ENCODE data around the gene BMAL1.
A peak's percentile ranks its signal among the peaks of the same experiment; 100 is the strongest.

BMAL1 gene

GRCh38 chr11:13343067-13343466 lies 65.5 kb downstream of the BMAL1 start:
- peak; percentile 66 for ATAC-seq (ENCODE audit: low read depth)
- Mint-ChIP-seq H3K36me3 (peaks cover 3% of the 10 kb centered on the region), H3K9me3 (no peaks in the 10 kb centered on the region), H3K4me1 (peaks cover 46% of the 10 kb centered on the region), H3K4me3 (no peak overlapping the region), H3K27me3 (no peaks in the 10 kb centered on the region), H3K27ac (no peak overlapping the region)
- DNase-seq (ENCODE audit: low spot score in 2 of 2) = no peak

DNA sequence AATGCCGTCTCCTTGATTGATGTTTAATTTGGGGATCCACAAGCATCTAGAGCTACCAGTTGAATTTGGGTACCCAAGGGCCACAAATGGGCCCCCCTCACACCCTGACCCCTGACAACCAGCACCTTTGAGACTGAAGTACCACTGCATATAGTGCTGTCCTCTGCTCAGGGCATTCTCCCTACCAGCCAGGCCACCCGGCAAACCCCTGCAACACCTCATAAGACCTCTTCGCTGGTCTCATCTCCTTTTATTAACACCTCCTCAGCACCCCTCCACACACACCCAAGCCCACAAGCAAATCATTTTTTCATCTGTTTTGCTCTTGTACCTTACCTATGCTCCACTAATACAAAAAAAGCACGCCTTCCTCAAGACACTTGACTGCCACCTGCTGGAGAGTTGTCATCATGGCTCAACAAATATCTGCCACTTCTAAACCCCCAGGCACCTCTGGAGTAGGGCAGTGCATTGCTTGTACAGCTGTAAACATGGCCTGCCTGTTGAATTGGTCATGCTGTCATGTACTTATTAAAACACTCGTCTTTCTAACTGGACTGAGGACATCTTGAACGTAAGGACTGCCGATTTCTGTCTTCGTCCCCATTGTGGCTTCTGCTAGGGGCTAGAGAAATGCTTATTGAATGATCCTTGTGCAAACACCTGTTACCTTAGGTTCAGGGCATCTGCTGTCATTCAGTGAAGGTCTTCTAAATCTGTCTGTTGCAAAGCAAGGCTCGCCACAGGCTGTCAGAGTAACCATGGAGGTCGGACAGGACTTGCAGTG lies 66.5 kb downstream of the BMAL1 start:
- no peaks in the 10 kb centered on the region for H3K27me3 Mint-ChIP-seq
- H3K36me3 Mint-ChIP-seq = peaks cover 3% of the 10 kb centered on the region
- no peak overlapping the region for H3K4me3 Mint-ChIP-seq
- DNase-seq (ENCODE audit: low spot score in 2 of 2) (peak; percentile 60 to 62), ATAC-seq (ENCODE audit: low read depth) (peak; percentile 63)
- H3K9me3 Mint-ChIP-seq = no peaks in the 10 kb centered on the region
- H3K27ac Mint-ChIP-seq = no peak overlapping the region
- H3K4me1 Mint-ChIP-seq = peaks cover 51% of the 10 kb centered on the region

GRCh38 chr11:13344818-13345217 lies 67.2 kb downstream of the BMAL1 start:
- Mint-ChIP-seq H3K9me3 (no peaks in the 10 kb centered on the region), H3K27ac (no peak overlapping the region), H3K27me3 (no peaks in the 10 kb centered on the region), H3K4me1 (peaks cover 44% of the 10 kb centered on the region), H3K36me3 (peaks cover 2% of the 10 kb centered on the region), H3K4me3 (no peak overlapping the region)
- ATAC-seq (ENCODE audit: low read depth) (no peak), DNase-seq (ENCODE audit: low spot score in 2 of 2) (no peak)

DNA sequence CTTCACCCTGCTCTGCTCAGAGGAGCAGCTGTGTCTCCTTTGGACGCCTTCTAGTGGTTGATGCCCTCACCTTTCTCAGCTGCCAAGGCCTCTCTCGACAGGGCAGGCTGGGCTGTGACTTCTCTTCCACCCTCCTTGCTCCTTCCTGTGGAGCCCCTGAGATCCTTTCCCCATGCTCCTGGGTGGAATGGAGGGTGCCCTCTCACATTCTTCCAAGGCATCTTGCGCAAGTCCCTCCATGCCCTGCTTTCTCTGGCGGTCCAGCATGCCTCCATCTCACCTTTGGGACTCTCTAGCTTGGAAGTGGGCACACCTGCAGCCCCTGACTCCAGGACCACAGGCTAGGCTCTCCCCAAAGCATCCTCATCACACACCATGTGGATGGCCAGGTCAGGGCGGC lies 68.9 kb downstream of the BMAL1 start:
- Mint-ChIP-seq H3K36me3 (peaks cover 9% of the 10 kb centered on the region), H3K9me3 (no peaks in the 10 kb centered on the region), H3K4me1 (peaks cover 31% of the 10 kb centered on the region), H3K27me3 (no peaks in the 10 kb centered on the region), H3K4me3 (no peak overlapping the region), H3K27ac (no peak overlapping the region)
- ATAC-seq (ENCODE audit: low read depth) (no peak), DNase-seq (ENCODE audit: low spot score in 2 of 2) (no peak)

DNA sequence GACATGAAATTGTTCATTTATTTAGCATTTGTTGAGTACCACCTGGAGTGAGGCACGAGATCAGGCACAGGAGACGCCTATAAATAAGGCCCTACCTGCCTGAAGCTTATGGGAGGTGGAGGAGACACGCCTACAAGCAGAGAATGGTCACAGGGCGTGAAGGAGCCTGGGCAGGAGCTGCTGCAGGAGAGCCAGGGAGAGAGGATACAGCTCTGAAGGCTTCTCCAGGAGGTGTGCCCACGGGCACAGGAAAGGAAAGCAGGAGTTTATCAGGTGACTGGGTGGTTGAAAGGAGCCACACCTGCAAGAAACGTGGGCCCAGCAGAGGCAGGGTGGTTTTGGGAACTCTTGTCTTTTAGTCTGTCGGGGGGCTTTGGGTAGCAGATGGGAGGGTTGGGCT lies 70.3 kb downstream of the BMAL1 start:
- ATAC-seq (ENCODE audit: low read depth) (no peak), DNase-seq (ENCODE audit: low spot score in 2 of 2) (no peak)
- Mint-ChIP-seq H3K36me3 (peaks cover 16% of the 10 kb centered on the region), H3K4me3 (peak overlapping the region; percentile 38), H3K4me1 (peaks cover 26% of the 10 kb centered on the region), H3K27me3 (no peaks in the 10 kb centered on the region), H3K9me3 (no peaks in the 10 kb centered on the region), H3K27ac (peak overlapping the region; percentile 74)

- H3K27ac Mint-ChIP-seq = peak overlapping the region; percentile 74
- no peaks in the 10 kb centered on the region for H3K9me3 Mint-ChIP-seq
- H3K4me1 Mint-ChIP-seq = peaks cover 22% of the 10 kb centered on the region
- H3K4me3 Mint-ChIP-seq = peak overlapping the region; percentile 38
- no peaks in the 10 kb centered on the region for H3K27me3 Mint-ChIP-seq
- ATAC-seq (ENCODE audit: low read depth) (no peak), DNase-seq (ENCODE audit: low spot score in 2 of 2) (no peak)
- peaks cover 16% of the 10 kb centered on the region for H3K36me3 Mint-ChIP-seq
Measured at GRCh38 chr11:13348305-13348704, 70.7 kb downstream of the BMAL1 start.

DNA sequence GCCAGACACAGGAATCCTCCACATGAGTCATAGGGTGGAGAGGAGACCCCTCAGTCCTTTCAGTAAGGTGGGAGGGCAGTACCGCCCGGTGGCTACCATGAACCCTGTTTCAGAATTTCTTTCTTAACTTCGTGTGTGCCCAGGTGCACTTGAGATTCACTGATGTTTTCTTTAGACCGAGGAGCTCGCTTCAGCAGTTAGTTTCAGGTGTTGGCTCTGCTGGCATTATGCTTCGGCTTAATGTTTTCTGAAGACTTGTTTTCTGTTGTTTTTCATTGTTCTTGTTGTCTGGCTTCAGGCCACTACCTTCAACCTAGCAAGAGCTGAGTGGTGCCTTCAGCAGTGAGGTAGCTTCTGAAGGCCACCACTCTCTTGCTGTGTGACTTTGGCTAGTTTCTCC lies 71.5 kb downstream of the BMAL1 start:
- Mint-ChIP-seq H3K9me3 (no peaks in the 10 kb centered on the region), H3K4me1 (peaks cover 18% of the 10 kb centered on the region), H3K27me3 (no peaks in the 10 kb centered on the region), H3K27ac (no peak overlapping the region), H3K36me3 (peaks cover 16% of the 10 kb centered on the region), H3K4me3 (no peak overlapping the region)
- DNase-seq (ENCODE audit: low spot score in 2 of 2) (no peak), ATAC-seq (ENCODE audit: low read depth) (no peak)

GRCh38 chr11:13349581-13349980 lies 72.0 kb downstream of the BMAL1 start:
- no peak overlapping the region for H3K4me3 Mint-ChIP-seq
- DNase-seq (ENCODE audit: low spot score in 2 of 2) (no peak), ATAC-seq (ENCODE audit: low read depth) (no peak)
- H3K27ac Mint-ChIP-seq = no peak overlapping the region
- no peaks in the 10 kb centered on the region for H3K9me3 Mint-ChIP-seq
- H3K36me3 Mint-ChIP-seq = peaks cover 16% of the 10 kb centered on the region
- peaks cover 16% of the 10 kb centered on the region for H3K4me1 Mint-ChIP-seq
- no peaks in the 10 kb centered on the region for H3K27me3 Mint-ChIP-seq

DNA sequence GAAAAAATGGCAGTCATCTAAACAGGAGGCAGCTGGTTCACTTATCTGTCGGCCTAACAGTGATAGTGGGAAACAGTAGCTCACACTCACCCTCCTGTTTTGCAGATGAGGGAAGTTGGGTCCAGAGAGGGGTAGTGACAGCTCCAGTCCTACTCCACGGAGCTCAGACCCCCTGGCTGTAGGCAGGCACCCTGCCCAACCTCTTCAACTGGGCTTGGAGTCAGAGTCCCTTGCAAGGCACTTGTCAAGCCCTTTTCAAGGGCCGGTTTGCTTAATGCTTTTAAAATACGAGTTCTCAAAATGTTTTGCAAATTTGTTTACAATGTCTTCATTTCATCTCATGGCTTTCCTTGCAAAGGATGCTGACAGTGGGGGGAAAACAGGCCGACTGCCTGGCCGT lies 75.1 kb downstream of the BMAL1 start:
- ATAC-seq (ENCODE audit: low read depth) = no peak
- Mint-ChIP-seq H3K27me3 (no peaks in the 10 kb centered on the region), H3K4me3 (no peak overlapping the region), H3K4me1 (peaks cover 11% of the 10 kb centered on the region), H3K9me3 (no peaks in the 10 kb centered on the region), H3K27ac (no peak overlapping the region), H3K36me3 (peaks cover 25% of the 10 kb centered on the region)
- no peak for DNase-seq (ENCODE audit: low spot score in 2 of 2)

DNA sequence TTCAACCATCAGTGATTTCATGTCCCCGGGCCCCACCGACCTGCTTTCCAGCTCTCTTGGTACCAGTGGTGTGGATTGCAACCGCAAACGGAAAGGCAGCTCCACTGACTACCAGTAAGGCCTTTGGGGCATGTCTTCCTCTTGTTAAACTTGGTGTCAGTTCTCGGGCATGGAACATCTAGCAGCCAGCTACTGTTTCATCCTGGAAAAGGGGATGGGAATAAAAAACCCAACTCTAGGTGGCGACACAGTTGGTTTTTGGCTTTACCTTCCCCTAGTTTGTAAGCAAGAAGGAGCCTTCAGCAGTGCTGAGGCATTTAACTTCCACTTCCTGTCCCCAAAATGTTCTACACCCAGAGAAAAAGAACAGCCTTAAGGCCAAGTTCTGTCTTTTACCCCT lies 76.7 kb downstream of the BMAL1 start:
- no peak overlapping the region for H3K4me3 Mint-ChIP-seq
- peaks cover 2% of the 10 kb centered on the region for H3K4me1 Mint-ChIP-seq
- DNase-seq (ENCODE audit: low spot score in 2 of 2) (no peak), ATAC-seq (ENCODE audit: low read depth) (no peak)
- no peak overlapping the region for H3K27ac Mint-ChIP-seq
- no peaks in the 10 kb centered on the region for H3K27me3 Mint-ChIP-seq
- H3K9me3 Mint-ChIP-seq = no peaks in the 10 kb centered on the region
- peaks cover 25% of the 10 kb centered on the region for H3K36me3 Mint-ChIP-seq

DNA sequence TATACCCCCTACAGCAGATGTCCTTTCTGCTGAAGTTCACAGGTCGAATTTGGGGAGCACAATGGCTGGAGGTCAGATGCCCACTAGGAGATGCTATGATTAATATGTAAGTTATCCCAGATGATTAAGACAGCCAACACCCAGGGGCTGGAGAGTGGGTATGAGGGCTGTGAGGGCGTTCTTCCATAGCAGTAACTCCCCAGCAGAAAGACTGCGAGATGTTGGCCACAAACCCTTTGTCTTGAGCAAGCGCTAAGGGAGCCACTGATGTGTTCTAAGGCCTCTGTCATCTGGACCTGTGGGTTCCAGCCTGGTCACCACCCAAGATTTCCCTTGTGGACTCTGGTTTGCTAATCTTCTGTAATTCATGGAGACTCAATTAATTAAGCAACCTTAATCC lies 77.6 kb downstream of the BMAL1 start:
- peaks cover 27% of the 10 kb centered on the region for H3K36me3 Mint-ChIP-seq
- peak overlapping the region; percentile 32 for H3K27ac Mint-ChIP-seq
- no peaks in the 10 kb centered on the region for H3K27me3 Mint-ChIP-seq
- H3K9me3 Mint-ChIP-seq = no peaks in the 10 kb centered on the region
- DNase-seq (ENCODE audit: low spot score in 2 of 2) = no peak
- H3K4me3 Mint-ChIP-seq = no peak overlapping the region
- ATAC-seq (ENCODE audit: low read depth) = no peak
- peaks cover 2% of the 10 kb centered on the region for H3K4me1 Mint-ChIP-seq

GRCh38 chr11:13357232-13357631 lies 79.6 kb downstream of the BMAL1 start:
- peaks cover 2% of the 10 kb centered on the region for H3K4me1 Mint-ChIP-seq
- no peaks in the 10 kb centered on the region for H3K27me3 Mint-ChIP-seq
- no peak overlapping the region for H3K4me3 Mint-ChIP-seq
- ATAC-seq (ENCODE audit: low read depth) (no peak), DNase-seq (ENCODE audit: low spot score in 2 of 2) (no peak)
- H3K27ac Mint-ChIP-seq = no peak overlapping the region
- H3K9me3 Mint-ChIP-seq = no peaks in the 10 kb centered on the region
- H3K36me3 Mint-ChIP-seq = peaks cover 23% of the 10 kb centered on the region

DNA sequence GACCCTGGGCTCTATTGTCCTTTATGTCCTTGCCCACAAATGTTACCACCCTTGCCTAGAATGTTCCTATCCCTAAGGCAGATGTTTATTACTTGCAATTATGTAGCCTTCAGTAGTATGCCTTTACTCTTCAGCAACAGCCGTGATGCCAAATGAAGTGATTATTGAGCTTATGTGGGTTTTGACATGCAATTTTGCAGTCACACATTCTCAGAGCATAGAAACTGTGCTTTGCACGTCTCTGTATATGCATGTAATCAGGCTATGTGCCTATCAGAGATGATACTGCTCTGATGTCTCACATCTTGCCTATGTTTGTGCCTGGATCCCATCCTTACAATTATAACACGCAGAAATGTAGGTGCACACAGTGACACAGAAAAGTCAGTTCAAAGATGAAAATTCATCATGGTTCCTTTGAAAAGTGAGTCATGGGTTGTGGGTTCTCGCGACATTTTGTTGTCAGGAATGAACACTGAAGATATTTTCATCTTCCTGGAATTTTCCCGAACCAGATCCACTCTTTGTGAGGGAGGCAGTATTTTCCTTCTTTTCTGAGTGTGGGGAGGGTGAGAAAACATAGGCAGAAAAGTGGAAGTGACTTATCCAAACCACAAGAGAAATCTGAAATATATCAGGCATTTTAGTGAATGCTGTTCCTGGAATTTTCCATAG lies 81.1 kb downstream of the BMAL1 start:
- peaks cover 23% of the 10 kb centered on the region for H3K36me3 Mint-ChIP-seq
- no peak for DNase-seq (ENCODE audit: low spot score in 2 of 2)

GRCh38 chr11:13362596-13363109 lies 85.1 kb downstream of the BMAL1 start:
- no peak for ATAC-seq (ENCODE audit: low read depth)
- Mint-ChIP-seq H3K4me1 (no peaks in the 10 kb centered on the region), H3K4me3 (no peak overlapping the region), H3K36me3 (peaks cover 23% of the 10 kb centered on the region), H3K9me3 (no peaks in the 10 kb centered on the region), H3K27ac (no peak overlapping the region), H3K27me3 (no peaks in the 10 kb centered on the region)
- DNase-seq (ENCODE audit: low spot score in 2 of 2) = no peak

More for the DNA sequence above, 81.1 kb downstream of the BMAL1 start:
- ATAC-seq (ENCODE audit: low read depth) = no peak
- no peaks in the 10 kb centered on the region for H3K27me3 Mint-ChIP-seq
- H3K9me3 Mint-ChIP-seq = no peaks in the 10 kb centered on the region
- H3K27ac Mint-ChIP-seq = no peak overlapping the region
- peaks cover 2% of the 10 kb centered on the region for H3K4me1 Mint-ChIP-seq
- H3K4me3 Mint-ChIP-seq = no peak overlapping the region
